ENCODE results near the gene TMEM41A.

The TMEM41A gene

DNA sequence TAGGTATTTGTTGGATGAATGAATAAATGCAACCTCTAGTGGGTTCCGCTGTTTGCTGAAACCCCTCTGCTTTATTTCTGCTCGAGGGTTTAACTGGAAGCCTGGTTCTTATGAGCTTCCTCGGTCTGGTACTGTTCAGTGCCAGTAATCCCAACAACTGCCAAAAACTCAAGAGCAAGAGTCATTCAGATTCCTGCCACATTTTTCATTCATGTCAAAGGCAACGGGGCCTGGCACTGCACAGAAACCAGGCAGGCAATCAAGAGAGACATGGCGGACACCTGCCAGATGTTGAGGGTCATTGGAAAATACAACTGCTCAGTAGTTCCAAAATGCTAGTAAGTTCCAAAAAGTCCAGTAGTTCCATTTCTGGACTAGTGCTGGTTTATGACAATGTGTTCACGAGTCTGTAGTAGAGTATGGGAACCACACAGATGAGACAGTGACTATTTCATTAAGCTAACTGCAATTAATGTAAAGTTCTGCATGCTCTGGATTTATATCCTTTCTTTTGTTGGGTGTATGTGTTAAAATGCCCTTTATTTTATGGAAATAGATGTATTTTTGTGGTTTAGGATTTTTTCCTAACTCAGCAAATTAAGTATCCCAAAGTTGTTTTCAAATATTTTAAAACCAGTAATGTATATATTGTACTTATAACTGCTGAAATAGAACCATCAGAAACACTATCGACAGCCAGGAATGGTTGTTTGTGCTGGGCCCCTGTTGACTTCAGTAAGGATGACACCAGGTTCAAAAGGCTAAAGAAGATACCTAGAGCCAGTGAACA is 22.7 kb upstream of the TMEM41A start:
- no peaks in the 10 kb centered on the region for H3K4me1 ChIP-seq (ENCODE audit: control insufficient read depth in 2 of 2, insufficient read depth in 2 of 2, low read length in 2 of 2)
- H3K9me3 ChIP-seq (ENCODE audit: control insufficient read depth in 2 of 2, low read length in 2 of 2): no peaks in the 10 kb centered on the region
- no peak overlapping the region for H3K27ac ChIP-seq (ENCODE audit: low read depth in 2 of 2, low read length in 2 of 2)
- H3K27me3 ChIP-seq (ENCODE audit: control insufficient read depth in 2 of 2, insufficient read depth in 2 of 2, low read length in 2 of 2): no peaks in the 10 kb centered on the region
- H3K4me3 ChIP-seq (ENCODE audit: low read length in 2 of 2): no peak overlapping the region
- H3K36me3 ChIP-seq (ENCODE audit: control insufficient read depth in 2 of 2, insufficient read depth in 2 of 2, low read length in 2 of 2): peaks cover 32 to 40% of the 10 kb centered on the region in 2 donors
- H3K9ac ChIP-seq (ENCODE audit: low read depth in 1 of 2, low read length in 2 of 2): no peak overlapping the region

DNA sequence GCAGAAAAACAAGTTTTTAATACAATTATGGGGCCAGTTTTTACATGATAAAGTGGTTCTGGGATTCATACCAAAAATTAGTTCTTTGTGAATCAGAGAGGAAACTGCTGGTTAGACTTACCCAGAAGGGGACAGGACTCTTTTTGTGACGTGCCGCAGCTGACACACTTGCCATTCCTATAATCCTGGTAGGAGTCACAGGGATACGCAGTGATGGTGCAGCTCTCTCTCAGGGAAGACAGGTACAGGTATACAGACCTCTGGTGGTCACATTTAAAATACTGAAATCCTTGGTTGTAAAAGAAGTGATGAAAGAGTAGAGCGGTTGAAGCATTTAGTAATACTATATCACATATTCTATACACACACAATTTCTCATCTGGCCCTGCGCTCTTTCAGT is 20.2 kb upstream of the TMEM41A start:
- Histone ChIP-seq H3K27me3 (ENCODE audit: control insufficient read depth in 2 of 2, insufficient read depth in 2 of 2, low read length in 2 of 2) (no peaks in the 10 kb centered on the region), H3K4me3 (ENCODE audit: low read length in 2 of 2) (no peak overlapping the region), H3K4me1 (ENCODE audit: control insufficient read depth in 2 of 2, insufficient read depth in 2 of 2, low read length in 2 of 2) (no peaks in the 10 kb centered on the region), H3K9me3 (ENCODE audit: control insufficient read depth in 2 of 2, low read length in 2 of 2) (no peaks in the 10 kb centered on the region), H3K36me3 (ENCODE audit: control insufficient read depth in 2 of 2, insufficient read depth in 2 of 2, low read length in 2 of 2) (peaks cover 43 to 46% of the 10 kb centered on the region in 2 donors), H3K9ac (ENCODE audit: low read depth in 1 of 2, low read length in 2 of 2) (no peak overlapping the region), H3K27ac (ENCODE audit: low read depth in 2 of 2, low read length in 2 of 2) (no peak overlapping the region)

DNA sequence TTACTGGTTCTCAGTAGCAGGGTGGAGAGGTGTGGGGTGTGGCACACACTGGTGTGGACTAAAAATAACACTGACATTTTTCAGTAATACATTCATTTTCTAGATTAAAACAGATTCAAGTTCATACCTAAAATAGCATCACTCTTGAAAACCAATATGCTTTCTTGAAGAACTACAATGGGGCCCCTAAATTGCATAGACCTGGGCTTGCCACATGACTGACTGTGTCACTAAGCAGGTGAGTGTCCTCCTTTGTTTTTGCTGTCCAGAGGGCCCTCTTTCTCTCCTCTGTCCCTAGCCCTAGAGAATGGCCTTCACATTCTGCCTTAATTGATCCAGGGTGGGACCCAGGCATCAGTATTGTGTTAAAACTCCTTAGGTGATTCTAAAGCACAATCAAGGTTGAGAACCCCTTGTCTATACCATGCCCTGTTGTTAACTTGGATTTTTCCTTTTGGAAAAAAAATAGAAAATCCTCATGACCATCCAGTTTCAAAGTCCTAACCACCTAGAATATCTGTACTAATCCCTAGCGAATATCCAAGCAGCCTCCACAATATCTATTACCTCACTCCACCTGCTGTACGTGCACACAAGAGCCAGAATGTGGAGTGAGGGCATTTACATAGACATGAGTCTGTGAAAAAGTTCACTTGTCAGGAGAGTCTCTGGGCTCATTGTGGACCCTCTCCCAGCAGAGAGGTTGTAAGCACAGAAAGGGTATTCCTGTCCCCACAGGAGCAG is 18.7 kb upstream of the TMEM41A start:
- Histone ChIP-seq H3K27ac (ENCODE audit: low read depth in 2 of 2, low read length in 2 of 2) (no peak overlapping the region), H3K9ac (ENCODE audit: low read depth in 1 of 2, low read length in 2 of 2) (no peak overlapping the region)

DNA sequence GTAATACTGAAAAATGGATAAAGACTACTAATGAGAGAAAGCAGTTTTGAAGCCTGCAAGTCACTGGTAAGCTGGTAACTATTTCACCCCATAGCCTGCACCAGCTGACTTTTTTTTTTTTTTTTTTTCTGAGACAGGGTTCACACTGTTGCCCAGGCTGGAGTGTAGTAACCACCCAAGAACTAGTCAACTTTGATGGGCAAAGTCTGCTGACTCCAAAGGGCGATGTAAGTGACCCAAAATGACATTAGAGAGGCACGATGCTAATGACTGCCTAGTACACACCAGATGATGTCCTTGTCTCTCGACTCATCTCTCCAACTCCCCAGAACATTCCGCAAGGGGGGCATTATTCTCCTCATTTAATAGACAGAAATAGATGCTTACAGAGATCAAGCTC is 12.9 kb upstream of the TMEM41A start:
- no peak overlapping the region for H3K9ac ChIP-seq (ENCODE audit: low read depth in 1 of 2, low read length in 2 of 2)
- peaks cover 34 to 51% of the 10 kb centered on the region in 2 donors for H3K36me3 ChIP-seq (ENCODE audit: control insufficient read depth in 2 of 2, insufficient read depth in 2 of 2, low read length in 2 of 2)
- H3K27me3 ChIP-seq (ENCODE audit: control insufficient read depth in 2 of 2, insufficient read depth in 2 of 2, low read length in 2 of 2): no peaks in the 10 kb centered on the region
- H3K9me3 ChIP-seq (ENCODE audit: control insufficient read depth in 2 of 2, low read length in 2 of 2): no peaks in the 10 kb centered on the region
- no peak overlapping the region for H3K27ac ChIP-seq (ENCODE audit: low read depth in 2 of 2, low read length in 2 of 2)
- H3K4me3 ChIP-seq (ENCODE audit: low read length in 2 of 2): no peak overlapping the region
- no peaks in the 10 kb centered on the region for H3K4me1 ChIP-seq (ENCODE audit: control insufficient read depth in 2 of 2, insufficient read depth in 2 of 2, low read length in 2 of 2)

More for the DNA sequence above, 18.7 kb upstream of the TMEM41A start:
- Histone ChIP-seq H3K9me3 (ENCODE audit: control insufficient read depth in 2 of 2, low read length in 2 of 2) (no peaks in the 10 kb centered on the region), H3K36me3 (ENCODE audit: control insufficient read depth in 2 of 2, insufficient read depth in 2 of 2, low read length in 2 of 2) (peaks cover 43 to 52% of the 10 kb centered on the region in 2 donors), H3K4me3 (ENCODE audit: low read length in 2 of 2) (no peak overlapping the region), H3K27me3 (ENCODE audit: control insufficient read depth in 2 of 2, insufficient read depth in 2 of 2, low read length in 2 of 2) (no peaks in the 10 kb centered on the region), H3K4me1 (ENCODE audit: control insufficient read depth in 2 of 2, insufficient read depth in 2 of 2, low read length in 2 of 2) (no peaks in the 10 kb centered on the region)

DNA sequence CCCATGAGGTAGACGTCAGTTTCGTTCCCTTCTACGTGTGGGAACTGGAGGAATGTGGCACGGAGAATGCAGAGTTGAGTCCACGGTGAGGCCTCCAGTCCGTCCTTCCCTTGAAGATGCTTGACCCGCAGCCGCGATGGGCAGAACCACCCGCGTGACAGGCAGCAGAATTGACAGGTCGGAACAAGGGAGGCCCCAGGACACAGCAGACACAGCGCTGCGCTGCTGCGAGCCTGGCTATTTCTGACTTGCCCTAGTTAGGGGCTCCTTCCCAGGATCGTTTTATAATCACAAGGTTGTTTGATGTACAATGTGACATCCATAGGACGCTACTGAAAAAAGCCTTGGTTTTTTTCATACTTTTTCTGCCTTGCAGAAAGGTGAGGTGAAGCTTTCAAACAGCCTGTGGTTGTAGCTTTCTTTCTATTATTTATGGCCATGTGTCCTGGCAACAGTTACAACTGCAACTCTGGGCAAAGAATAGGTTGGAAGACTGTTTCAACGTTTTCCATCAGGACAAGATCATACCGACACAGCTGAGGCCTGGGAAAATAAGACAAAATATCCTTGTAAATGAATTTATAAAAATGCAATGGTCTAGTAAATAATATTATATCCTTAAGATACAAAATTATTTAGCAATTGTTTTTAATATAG is 9.6 kb upstream of the TMEM41A start:
- no peaks in the 10 kb centered on the region for H3K27me3 ChIP-seq (ENCODE audit: control insufficient read depth in 2 of 2, insufficient read depth in 2 of 2, low read length in 2 of 2)
- H3K36me3 ChIP-seq (ENCODE audit: control insufficient read depth in 2 of 2, insufficient read depth in 2 of 2, low read length in 2 of 2): peaks cover 19 to 31% of the 10 kb centered on the region in 2 donors
- no peak overlapping the region for H3K4me3 ChIP-seq (ENCODE audit: low read length in 2 of 2)
- H3K9me3 ChIP-seq (ENCODE audit: control insufficient read depth in 2 of 2, low read length in 2 of 2): no peaks in the 10 kb centered on the region
- H3K27ac ChIP-seq (ENCODE audit: low read depth in 2 of 2, low read length in 2 of 2): no peak overlapping the region
- no peak overlapping the region for H3K9ac ChIP-seq (ENCODE audit: low read depth in 1 of 2, low read length in 2 of 2)
- H3K4me1 ChIP-seq (ENCODE audit: control insufficient read depth in 2 of 2, insufficient read depth in 2 of 2, low read length in 2 of 2): peaks cover 0 to 2% of the 10 kb centered on the region in 2 donors

DNA sequence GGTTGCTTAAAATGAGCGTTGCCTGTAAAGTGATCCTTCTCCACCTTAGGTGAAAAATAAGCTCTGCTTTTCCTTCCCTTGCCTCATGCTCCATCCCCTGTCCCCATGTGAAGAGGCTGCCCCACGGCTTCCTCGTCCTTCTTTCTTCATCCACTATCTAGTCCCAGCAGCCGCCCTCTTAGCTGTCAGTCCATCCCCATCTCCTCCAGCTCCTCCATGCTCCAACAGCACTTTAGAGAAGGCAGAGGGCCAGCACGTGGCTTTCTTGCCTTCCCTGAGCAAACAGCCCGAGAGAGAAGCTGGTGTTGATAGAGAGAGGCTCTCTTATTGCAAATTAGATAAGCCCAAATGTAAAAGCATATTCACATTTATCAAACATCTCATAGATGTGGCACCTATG is 9.0 kb upstream of the TMEM41A start:
- no peaks in the 10 kb centered on the region for H3K27me3 ChIP-seq (ENCODE audit: control insufficient read depth in 2 of 2, insufficient read depth in 2 of 2, low read length in 2 of 2)
- no peak overlapping the region for H3K4me3 ChIP-seq (ENCODE audit: low read length in 2 of 2)
- H3K9me3 ChIP-seq (ENCODE audit: control insufficient read depth in 2 of 2, low read length in 2 of 2): no peaks in the 10 kb centered on the region
- peaks cover 0 to 5% of the 10 kb centered on the region in 2 donors for H3K4me1 ChIP-seq (ENCODE audit: control insufficient read depth in 2 of 2, insufficient read depth in 2 of 2, low read length in 2 of 2)
- no peak overlapping the region for H3K9ac ChIP-seq (ENCODE audit: low read depth in 1 of 2, low read length in 2 of 2)
- H3K36me3 ChIP-seq (ENCODE audit: control insufficient read depth in 2 of 2, insufficient read depth in 2 of 2, low read length in 2 of 2): peaks cover 19 to 27% of the 10 kb centered on the region in 2 donors
- no peak overlapping the region for H3K27ac ChIP-seq (ENCODE audit: low read depth in 2 of 2, low read length in 2 of 2)

DNA sequence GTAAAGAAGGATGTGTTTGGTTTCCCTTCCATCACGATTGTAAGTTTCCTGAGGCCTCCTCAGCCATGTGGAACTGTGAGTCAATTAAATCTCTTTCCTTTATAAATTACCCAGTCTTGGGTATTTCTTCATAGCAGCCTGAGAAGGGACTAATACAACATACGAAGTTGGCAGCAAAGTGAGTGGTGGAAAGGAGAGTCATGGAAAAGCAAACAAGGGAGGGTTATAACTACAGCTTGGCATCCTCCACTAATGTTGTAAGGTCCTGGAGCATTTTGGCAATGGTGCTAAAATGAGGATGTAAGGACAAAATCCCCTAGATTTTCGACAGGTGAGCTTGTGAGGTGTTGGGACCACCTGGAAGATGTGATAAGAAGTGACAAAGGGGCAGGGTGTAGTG is 5.8 kb upstream of the TMEM41A start:
- no peaks in the 10 kb centered on the region for H3K9me3 ChIP-seq (ENCODE audit: control insufficient read depth in 2 of 2, low read length in 2 of 2)
- no peak overlapping the region for H3K4me3 ChIP-seq (ENCODE audit: low read length in 2 of 2)
- no peak overlapping the region for H3K9ac ChIP-seq (ENCODE audit: low read depth in 1 of 2, low read length in 2 of 2)
- H3K4me1 ChIP-seq (ENCODE audit: control insufficient read depth in 2 of 2, insufficient read depth in 2 of 2, low read length in 2 of 2): peaks cover 0 to 5% of the 10 kb centered on the region in 2 donors
- no peaks in the 10 kb centered on the region for H3K27me3 ChIP-seq (ENCODE audit: control insufficient read depth in 2 of 2, insufficient read depth in 2 of 2, low read length in 2 of 2)
- peaks cover 11 to 20% of the 10 kb centered on the region in 2 donors for H3K36me3 ChIP-seq (ENCODE audit: control insufficient read depth in 2 of 2, insufficient read depth in 2 of 2, low read length in 2 of 2)
- H3K27ac ChIP-seq (ENCODE audit: low read depth in 2 of 2, low read length in 2 of 2): no peak overlapping the region

DNA sequence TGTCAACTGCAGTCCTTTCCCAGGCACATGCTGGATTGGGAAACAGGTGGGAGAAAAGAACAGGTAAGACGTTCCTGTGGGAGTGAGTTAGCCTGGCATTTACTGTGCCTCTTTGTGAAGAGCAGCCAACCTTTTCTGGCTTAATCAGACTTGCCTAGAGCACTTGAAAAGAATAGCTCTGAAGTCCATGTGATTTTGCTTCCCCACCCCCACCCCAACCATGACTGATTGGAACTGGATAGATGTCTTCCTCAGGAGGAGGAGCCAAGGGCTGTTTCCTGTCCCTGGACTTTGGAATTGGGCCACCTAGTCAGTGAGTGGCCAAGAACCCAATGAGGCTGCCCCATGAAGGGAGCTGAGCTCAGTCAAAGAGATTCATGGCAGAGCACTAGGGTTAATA is 4.7 kb upstream of the TMEM41A start:
- Histone ChIP-seq H3K4me1 (ENCODE audit: control insufficient read depth in 2 of 2, insufficient read depth in 2 of 2, low read length in 2 of 2) (peaks cover 0 to 10% of the 10 kb centered on the region in 2 donors), H3K36me3 (ENCODE audit: control insufficient read depth in 2 of 2, insufficient read depth in 2 of 2, low read length in 2 of 2) (peaks cover 11 to 13% of the 10 kb centered on the region in 2 donors), H3K4me3 (ENCODE audit: low read length in 2 of 2) (no peak overlapping the region), H3K9ac (ENCODE audit: low read depth in 1 of 2, low read length in 2 of 2) (no peak overlapping the region), H3K27ac (ENCODE audit: low read depth in 2 of 2, low read length in 2 of 2) (no peak overlapping the region), H3K9me3 (ENCODE audit: control insufficient read depth in 2 of 2, low read length in 2 of 2) (no peaks in the 10 kb centered on the region), H3K27me3 (ENCODE audit: control insufficient read depth in 2 of 2, insufficient read depth in 2 of 2, low read length in 2 of 2) (no peaks in the 10 kb centered on the region)

DNA sequence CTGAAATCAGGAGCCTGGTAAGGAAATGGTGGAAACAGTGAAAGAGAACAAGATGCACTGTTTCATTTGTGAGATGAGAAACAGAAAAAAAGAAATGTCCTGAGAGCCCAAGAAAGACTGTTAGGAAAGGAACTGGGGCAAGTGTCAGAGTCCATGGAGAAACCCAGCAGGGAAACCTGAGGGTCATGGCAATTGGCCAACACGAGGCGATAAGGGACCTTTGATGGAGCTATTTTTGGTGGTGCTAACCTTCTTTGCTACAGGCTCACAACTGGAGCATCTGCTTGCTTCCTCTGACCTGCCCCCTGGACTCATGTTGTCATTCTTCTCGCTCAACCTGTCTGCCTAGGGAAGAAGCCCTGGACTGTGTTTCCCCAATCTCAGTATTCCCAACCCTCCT is 4.2 kb upstream of the TMEM41A start:
- H3K4me1 ChIP-seq (ENCODE audit: control insufficient read depth in 2 of 2, insufficient read depth in 2 of 2, low read length in 2 of 2): peaks cover 0 to 10% of the 10 kb centered on the region in 2 donors
- H3K4me3 ChIP-seq (ENCODE audit: low read length in 2 of 2): no peak overlapping the region
- H3K27me3 ChIP-seq (ENCODE audit: control insufficient read depth in 2 of 2, insufficient read depth in 2 of 2, low read length in 2 of 2): no peaks in the 10 kb centered on the region
- H3K36me3 ChIP-seq (ENCODE audit: control insufficient read depth in 2 of 2, insufficient read depth in 2 of 2, low read length in 2 of 2): peaks cover 6 to 8% of the 10 kb centered on the region in 2 donors
- H3K27ac ChIP-seq (ENCODE audit: low read depth in 2 of 2, low read length in 2 of 2): no peak overlapping the region
- H3K9ac ChIP-seq (ENCODE audit: low read depth in 1 of 2, low read length in 2 of 2): no peak overlapping the region
- no peaks in the 10 kb centered on the region for H3K9me3 ChIP-seq (ENCODE audit: control insufficient read depth in 2 of 2, low read length in 2 of 2)

DNA sequence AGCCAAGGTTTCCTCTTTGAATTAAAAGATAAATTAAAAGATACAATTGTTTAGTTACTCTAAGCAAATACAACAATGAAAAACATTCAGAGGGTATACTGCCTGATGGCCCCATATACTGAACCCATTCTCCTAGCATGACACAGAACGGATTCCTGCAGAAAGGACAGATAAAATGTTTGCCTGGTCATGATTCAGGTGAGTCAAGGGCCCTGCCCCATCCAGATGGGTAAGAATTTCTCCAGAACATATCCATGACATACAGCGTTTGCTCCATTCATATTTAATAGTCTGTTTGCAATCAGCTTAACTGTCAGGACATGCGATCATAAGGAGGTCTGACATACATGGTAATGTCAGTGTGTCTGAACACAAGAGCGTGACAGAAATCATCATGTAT is 8.6 kb downstream of the TMEM41A start:
- Histone ChIP-seq H3K36me3 (ENCODE audit: control insufficient read depth in 2 of 2, insufficient read depth in 2 of 2, low read length in 2 of 2) (peaks cover 29 to 59% of the 10 kb centered on the region in 2 donors), H3K9me3 (ENCODE audit: control insufficient read depth in 2 of 2, low read length in 2 of 2) (no peaks in the 10 kb centered on the region), H3K4me3 (ENCODE audit: low read length in 2 of 2) (no peak overlapping the region), H3K4me1 (ENCODE audit: control insufficient read depth in 2 of 2, insufficient read depth in 2 of 2, low read length in 2 of 2) (peaks cover 0 to 5% of the 10 kb centered on the region in 2 donors), H3K9ac (ENCODE audit: low read depth in 1 of 2, low read length in 2 of 2) (no peak overlapping the region), H3K27me3 (ENCODE audit: control insufficient read depth in 2 of 2, insufficient read depth in 2 of 2, low read length in 2 of 2) (no peaks in the 10 kb centered on the region), H3K27ac (ENCODE audit: low read depth in 2 of 2, low read length in 2 of 2) (no peak overlapping the region)
